CD14-positive monocyte (primary cell): Measurements from ENCODE around the gene ITGA5. TPM values are rescaled to one million over a fixed set of nuclear protein-coding genes. Genes with fewer than 3 reads are reported as not detected.
A peak's percentile ranks its signal among the peaks of the same experiment; 100 is the strongest.

Experiments
- DNase-seq, 3 donors: peaks; one replicate each; pipeline ENCODE4 v3.0.0-alpha.2; 2011 to 2022
- H2AFZ ChIP-seq: 2 replicates; pipeline ENCODE4 v1.6.0; 2012; ENCODE audit warnings: mild to moderate bottlenecking, low read depth, low read length, inconsistent platforms; ENCODE audit not compliant: insufficient read depth, poor library complexity, severe bottlenecking
- H3K27ac ChIP-seq, 2 donors: 1 replicate in 1 of 2; 2 replicates in 1 of 2; pipeline ENCODE4 v1.5.1; 2012 to 2013; ENCODE audit warnings: low read length in 2 of 2, control low read depth in 1 of 2, inconsistent platforms in 1 of 2, low read depth in 1 of 2, mild to moderate bottlenecking in 1 of 2
- H3K27me3 ChIP-seq, 2 donors: one replicate each; pipeline versions ENCODE4 v1.6.0 to v1.6.1; 2011 to 2013; ENCODE audit warnings: low read length in 2 of 2; ENCODE audit not compliant: control insufficient read depth in 2 of 2, insufficient read depth in 2 of 2
- H3K36me3 ChIP-seq, 2 donors: replicated peaks in 1 of 2; 1 replicate in 1 of 2; 2 replicates in 1 of 2; pipeline versions ENCODE4 v1.5.1 to v1.6.1; 2012 to 2013; ENCODE audit warnings: low read length in 2 of 2, control low read depth in 1 of 2, inconsistent platforms in 1 of 2, mild to moderate bottlenecking in 1 of 2; ENCODE audit not compliant: insufficient read depth in 2 of 2, control insufficient read depth in 1 of 2
- H3K4me1 ChIP-seq, 2 donors: 1 replicate in 1 of 2; 2 replicates in 1 of 2; pipeline versions ENCODE4 v1.5.1 to v1.6.1; 2012 to 2013; ENCODE audit warnings: low read length in 2 of 2, control low read depth in 1 of 2, inconsistent platforms in 1 of 2, mild to moderate bottlenecking in 1 of 2, moderate library complexity in 1 of 2; ENCODE audit not compliant: insufficient read depth in 2 of 2, control insufficient read depth in 1 of 2
- H3K4me2 ChIP-seq: replicated peaks from 2 replicates; pipeline ENCODE3; 2012; ENCODE audit warnings: low read length, moderate library complexity, mild to moderate bottlenecking; ENCODE audit not compliant: poor library complexity, severe bottlenecking; ENCODE audit errors: extremely low read depth
- H3K4me3 ChIP-seq, 3 experiments: fragments of 200-600 bp in 1 of 3; sonication (generic) in 1 of 3; replicated peaks in 1 of 3; 1 replicate in 2 of 3; 2 replicates in 1 of 3; pipeline ENCODE4 v1.5.1; 2011 to 2013; ENCODE audit warnings: low read length in 3 of 3, mild to moderate bottlenecking in 3 of 3, control low read depth in 2 of 3, low read depth in 2 of 3, inconsistent platforms in 1 of 3, moderate library complexity in 1 of 3
- H3K79me2 ChIP-seq: 2 replicates; pipeline ENCODE4 v1.6.0; 2012; ENCODE audit warnings: mild to moderate bottlenecking, control low read depth, inconsistent platforms, low read length, moderate library complexity; ENCODE audit not compliant: insufficient read depth
- H3K9ac ChIP-seq: 2 replicates; pipeline ENCODE4 v1.6.0; 2017; ENCODE audit warnings: low read length, mild to moderate bottlenecking; ENCODE audit not compliant: insufficient read depth, poor library complexity, severe bottlenecking
- H3K9me3 ChIP-seq, 2 donors: replicated peaks in 1 of 2; 1 replicate in 1 of 2; 2 replicates in 1 of 2; pipeline versions ENCODE4 v1.5.1 to v1.6.1; 2012 to 2013; ENCODE audit warnings: low read length in 2 of 2, control low read depth in 1 of 2; ENCODE audit not compliant: control insufficient read depth in 1 of 2, insufficient read depth in 1 of 2
- H4K20me1 ChIP-seq: 2 replicates; pipeline ENCODE4 v1.6.0; 2012; ENCODE audit warnings: mild to moderate bottlenecking, low read length, control low read depth, moderate library complexity; ENCODE audit not compliant: insufficient read depth
- H3K27ac Mint-ChIP-seq, 7 donors: one replicate each; pipeline ENCODE4 v1.8.0; 2020; ENCODE audit warnings: mild to moderate bottlenecking in 7 of 7, mixed read lengths in 7 of 7, moderate library complexity in 6 of 7, inconsistent platforms in 2 of 7
- H3K27me3 Mint-ChIP-seq, 3 donors: one replicate each; pipeline ENCODE4 v1.8.0; 2021 to 2022; ENCODE audit warnings: low read depth in 3 of 3, mild to moderate bottlenecking in 3 of 3, mixed read lengths in 3 of 3, moderate library complexity in 3 of 3, inconsistent platforms in 1 of 3
- H3K36me3 Mint-ChIP-seq, 2 donors: one replicate each; pipeline ENCODE4 v1.8.0; 2020; ENCODE audit warnings: mixed read lengths in 2 of 2, inconsistent platforms in 1 of 2, mild to moderate bottlenecking in 1 of 2
- H3K4me1 Mint-ChIP-seq: one replicate; pipeline ENCODE4 v1.8.0; 2020; ENCODE audit warnings: mild to moderate bottlenecking, mixed read lengths
- H3K4me3 Mint-ChIP-seq, 2 donors: one replicate each; pipeline ENCODE4 v1.8.0; 2020; ENCODE audit warnings: mild to moderate bottlenecking in 2 of 2, mixed read lengths in 2 of 2, moderate library complexity in 1 of 2
- H3K9me3 Mint-ChIP-seq, 7 donors: one replicate each; pipeline ENCODE4 v1.8.0; 2020 to 2022; ENCODE audit warnings: mixed read lengths in 7 of 7, mild to moderate bottlenecking in 6 of 7, moderate library complexity in 6 of 7, inconsistent platforms in 2 of 7
- CTCF ChIP-seq: fragments of 200-600 bp; IDR thresholded peaks from one replicate; pipeline ENCODE4 v1.8.0; 2022; ENCODE audit warnings: antibody characterized with exemption, mild to moderate bottlenecking
- WGBS: methylation state at CpG from one replicate; pipeline ENCODE4 v1.1.5; 2013; ENCODE audit warnings: missing lambda C conversion rate; ENCODE audit not compliant: insufficient coverage; 5-methylcytosine and 5-hydroxymethylcytosine counted together
- intact Hi-C, 2 donors: fragments of 100-400 bp; cut with micrococcal nuclease; formaldehyde crosslinking; loops; one replicate each; pipeline versions ENCODE4 v1.15.0 to v1.15.1; 2023
- polyA plus RNA-seq, 3 donors: library from polyadenylated mRNA; depleted of rRNA in 1 of 3; unstranded in 2 of 3; stranded (reverse) in 1 of 3; fragments of 300-500 nt in 2 of 3; fragments of >200 nt in 1 of 3; fragmentation: Illumina TruSeq in 2 of 3; gene quantifications; 1 replicate in 2 of 3; 2 replicates in 1 of 3; pipeline ENCODE4 v1.2.3, GENCODE V29; 2012 to 2021

Gene ITGA5
- polyA plus RNA-seq, 3 donors, result 85.5 to 142 (median 99.4) TPM

GRCh38 chr12:54370171-54370730 is 48.8 kb downstream of the ITGA5 start:
- Mint-ChIP-seq H3K4me3 (no peak overlapping the region), H3K9me3 (peaks cover 0 to 2% (median 0%) of the 10 kb centered on the region in 7 donors), H3K36me3 (peaks cover 49 to 59% of the 10 kb centered on the region in 2 donors), H3K27ac (peak overlapping the region in 1 of 7 donors; percentile 26), H3K4me1 (peaks cover 70% of the 10 kb centered on the region), H3K27me3 (peaks cover 0 to 2% (median 0%) of the 10 kb centered on the region in 3 donors)
- peak; percentile 66 for TF ChIP-seq CTCF
- Histone ChIP-seq H3K4me3 (no peak overlapping the region), H3K4me2 (no peak overlapping the region), H3K79me2 (peaks cover 3% of the 10 kb centered on the region), H4K20me1 (peaks cover 66% of the 10 kb centered on the region), H3K9me3 (no peaks in the 10 kb centered on the region), H3K27me3 (no peaks in the 10 kb centered on the region), H2AFZ (no peak overlapping the region), H3K27ac (no peak overlapping the region), H3K4me1 (peaks cover 44 to 69% of the 10 kb centered on the region in 2 donors), H3K36me3 (peaks cover 53 to 61% of the 10 kb centered on the region in 2 donors), H3K9ac (no peak overlapping the region)
- DNase-seq, result peak in 2 of 3 donors; percentile 41 to 44
- intact Hi-C loops, result loop anchor here in 1 of 2 donors (5.0 kb wide), 1 partner anchor 33 kb away; no protein-coding TSS in a partner anchor
- 84% methylated on average over 24 of the region's 44 CpGs for WGBS

GRCh38 chr12:54369597-54370131 is 49.4 kb downstream of the ITGA5 start:
- no peaks in the 10 kb centered on the region for H3K9me3 ChIP-seq
- peak overlapping the region in 4 of 7 donors; percentile 76 to 91 (median 88) for H3K27ac Mint-ChIP-seq
- no peak for DNase-seq
- H3K27me3 Mint-ChIP-seq, result peaks cover 0 to 2% (median 0%) of the 10 kb centered on the region in 3 donors
- H3K27me3 ChIP-seq, result no peaks in the 10 kb centered on the region
- peaks cover 47 to 55% of the 10 kb centered on the region in 2 donors for H3K36me3 ChIP-seq
- H3K79me2 ChIP-seq, result peaks cover 3% of the 10 kb centered on the region
- H2AFZ ChIP-seq, result no peak overlapping the region
- WGBS, result 97% methylated on average over 5 of the region's 21 CpGs
- H3K4me1 ChIP-seq, result peaks cover 50 to 72% of the 10 kb centered on the region in 2 donors
- peaks cover 44 to 53% of the 10 kb centered on the region in 2 donors for H3K36me3 Mint-ChIP-seq
- peaks cover 0 to 2% (median 0%) of the 10 kb centered on the region in 7 donors for H3K9me3 Mint-ChIP-seq
- peaks cover 70% of the 10 kb centered on the region for H3K4me1 Mint-ChIP-seq
- intact Hi-C loops, result loop anchor here (2.0 to 5.0 kb wide), 4 partner anchors 32 to 75 kb away; partner anchors contain the start of gene COPZ1 (in 1 of the 2)
- TF ChIP-seq CTCF, result no peak
- H3K4me2 ChIP-seq, result peak overlapping the region; percentile 75
- peak overlapping the region in 1 of 2 donors; percentile 64 for H3K4me3 Mint-ChIP-seq
- H3K9ac ChIP-seq, result no peak overlapping the region
- H3K27ac ChIP-seq, result no peak overlapping the region
- peak overlapping the region in 1 of 3 experiments; percentile 66 for H3K4me3 ChIP-seq
- H4K20me1 ChIP-seq, result peaks cover 60% of the 10 kb centered on the region
